ENCODE results near the gene SEC24B.

The SEC24B gene

GRCh38 chr4:109433205-109434006 is at the start of gene SEC24B:
Gene SEC24B, plus strand, starts transcription at chr4:109433815. Its CDS starts 55 bp downstream, at chr4:109433870.
- no peak for TF ChIP-seq EZH2 (IDR thresholded peaks at IDR 0.05; ENCODE audit: borderline replicate concordance, low read depth, low read length, severe bottlenecking)
- peak; percentile 92 for TF ChIP-seq CTCF (IDR thresholded peaks at IDR 0.05; ENCODE audit: borderline replicate concordance, extremely low read depth, low read length, poor library complexity, severe bottlenecking)
- Histone ChIP-seq H3K36me3 (ENCODE audit: insufficient read depth, low read length) (peaks cover 4% of the 10 kb centered on the region; the same call in 1 of the 2 replicates), H3K9me3 (ENCODE audit: insufficient read depth, low read length, severe bottlenecking) (no peaks in the 10 kb centered on the region), H3K9ac (ENCODE audit: low read depth, low read length) (peak within 1 kb of the TSS; percentile 67), H3K4me2 (ENCODE audit: insufficient read depth, low read length) (peak within 1 kb of the TSS; percentile 81), H3K4me3 (ENCODE audit: low read depth in 1 of 2, low read length in 2 of 2) (peak within 1 kb of the TSS; percentile 87 to 94; a peak in 3 of 4 replicates), H3K79me2 (ENCODE audit: insufficient read depth, low read length) (peaks cover 58% of the 10 kb centered on the region), H4K20me1 (ENCODE audit: insufficient read depth, low read length) (peaks cover 35% of the 10 kb centered on the region), H3K27ac (ENCODE audit: low read length) (peak within 1 kb of the TSS; percentile 84), H2AFZ (ENCODE audit: low read depth, low read length) (peak within 1 kb of the TSS; percentile 80), H3K4me1 (ENCODE audit: insufficient read depth, low read length) (peaks cover 40% of the 10 kb centered on the region), H3K27me3 (ENCODE audit: insufficient read depth, low read length, poor library complexity) (no peaks in the 10 kb centered on the region)
- DNase-seq: peak; percentile 89
- ATAC-seq (ENCODE audit: insufficient read depth, low read depth): peak; percentile 89

DNA sequence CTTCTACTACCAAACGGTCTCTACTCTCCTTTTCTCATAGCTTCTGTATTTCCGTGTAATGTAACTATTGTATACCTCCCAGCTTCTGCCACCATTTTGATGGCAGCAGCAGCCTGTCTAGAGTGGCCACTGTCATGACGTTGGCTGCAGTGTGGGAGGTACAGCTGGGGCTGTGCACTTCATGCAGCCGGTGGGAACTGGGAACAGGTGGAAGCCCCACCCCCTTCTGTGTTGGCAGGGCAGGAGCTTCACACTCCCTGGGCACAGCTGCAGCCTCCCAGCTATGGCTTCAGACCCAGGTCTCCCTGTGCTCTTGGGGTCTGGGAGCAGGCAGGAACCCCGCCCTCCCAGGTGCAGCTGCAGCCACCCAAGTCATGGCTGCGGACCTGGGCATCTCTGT is 49.8 kb upstream of the SEC24B start:
- no peak for TF ChIP-seq EZH2 (IDR thresholded peaks at IDR 0.05; ENCODE audit: borderline replicate concordance, low read depth, low read length, severe bottlenecking)
- Histone ChIP-seq H3K9ac (ENCODE audit: low read depth, low read length) (no peak overlapping the region), H3K79me2 (ENCODE audit: insufficient read depth, low read length) (no peaks in the 10 kb centered on the region), H4K20me1 (ENCODE audit: insufficient read depth, low read length) (no peaks in the 10 kb centered on the region), H3K36me3 (ENCODE audit: insufficient read depth, low read length) (no peaks in the 10 kb centered on the region), H3K27ac (ENCODE audit: low read length) (no peak overlapping the region), H3K4me1 (ENCODE audit: insufficient read depth, low read length) (no peaks in the 10 kb centered on the region), H3K9me3 (ENCODE audit: insufficient read depth, low read length, severe bottlenecking) (no peaks in the 10 kb centered on the region), H3K4me3 (ENCODE audit: low read depth in 1 of 2, low read length in 2 of 2) (no peak overlapping the region), H2AFZ (ENCODE audit: low read depth, low read length) (no peak overlapping the region), H3K4me2 (ENCODE audit: insufficient read depth, low read length) (no peak overlapping the region), H3K27me3 (ENCODE audit: insufficient read depth, low read length, poor library complexity) (no peaks in the 10 kb centered on the region)
- no peak for DNase-seq
- no peak for ATAC-seq (ENCODE audit: insufficient read depth, low read depth)

DNA sequence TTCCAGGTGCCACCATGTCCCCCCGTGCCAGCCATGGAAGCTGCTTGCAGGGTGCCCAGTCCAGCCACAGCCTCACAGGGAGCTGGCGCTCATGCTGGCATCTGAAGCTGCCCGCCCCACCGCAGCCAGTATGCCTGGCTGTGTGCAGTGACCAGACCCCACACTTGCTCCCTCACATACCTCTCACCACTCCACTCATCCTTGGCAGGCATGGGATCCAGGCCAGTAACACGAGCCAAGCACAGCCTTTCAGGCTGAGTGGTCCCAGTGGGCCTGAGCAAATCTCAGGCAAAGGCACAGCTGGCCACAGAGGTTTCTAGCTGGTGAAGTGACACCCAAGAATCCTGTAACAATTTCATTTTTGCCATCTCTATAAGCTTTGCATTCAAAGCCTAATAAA is 48.4 kb upstream of the SEC24B start:
- Histone ChIP-seq H2AFZ (ENCODE audit: low read depth, low read length) (no peak overlapping the region), H4K20me1 (ENCODE audit: insufficient read depth, low read length) (no peaks in the 10 kb centered on the region), H3K4me2 (ENCODE audit: insufficient read depth, low read length) (no peak overlapping the region), H3K4me1 (ENCODE audit: insufficient read depth, low read length) (no peaks in the 10 kb centered on the region), H3K36me3 (ENCODE audit: insufficient read depth, low read length) (no peaks in the 10 kb centered on the region), H3K9me3 (ENCODE audit: insufficient read depth, low read length, severe bottlenecking) (no peaks in the 10 kb centered on the region), H3K27me3 (ENCODE audit: insufficient read depth, low read length, poor library complexity) (no peaks in the 10 kb centered on the region), H3K9ac (ENCODE audit: low read depth, low read length) (no peak overlapping the region), H3K79me2 (ENCODE audit: insufficient read depth, low read length) (no peaks in the 10 kb centered on the region), H3K27ac (ENCODE audit: low read length) (no peak overlapping the region), H3K4me3 (ENCODE audit: low read depth in 1 of 2, low read length in 2 of 2) (no peak overlapping the region)
- ATAC-seq (ENCODE audit: insufficient read depth, low read depth) (no peak), DNase-seq (no peak)
- TF ChIP-seq CTCF (IDR thresholded peaks at IDR 0.05; ENCODE audit: borderline replicate concordance, extremely low read depth, low read length, poor library complexity, severe bottlenecking) (no peak), EZH2 (IDR thresholded peaks at IDR 0.05; ENCODE audit: borderline replicate concordance, low read depth, low read length, severe bottlenecking) (no peak)

DNA sequence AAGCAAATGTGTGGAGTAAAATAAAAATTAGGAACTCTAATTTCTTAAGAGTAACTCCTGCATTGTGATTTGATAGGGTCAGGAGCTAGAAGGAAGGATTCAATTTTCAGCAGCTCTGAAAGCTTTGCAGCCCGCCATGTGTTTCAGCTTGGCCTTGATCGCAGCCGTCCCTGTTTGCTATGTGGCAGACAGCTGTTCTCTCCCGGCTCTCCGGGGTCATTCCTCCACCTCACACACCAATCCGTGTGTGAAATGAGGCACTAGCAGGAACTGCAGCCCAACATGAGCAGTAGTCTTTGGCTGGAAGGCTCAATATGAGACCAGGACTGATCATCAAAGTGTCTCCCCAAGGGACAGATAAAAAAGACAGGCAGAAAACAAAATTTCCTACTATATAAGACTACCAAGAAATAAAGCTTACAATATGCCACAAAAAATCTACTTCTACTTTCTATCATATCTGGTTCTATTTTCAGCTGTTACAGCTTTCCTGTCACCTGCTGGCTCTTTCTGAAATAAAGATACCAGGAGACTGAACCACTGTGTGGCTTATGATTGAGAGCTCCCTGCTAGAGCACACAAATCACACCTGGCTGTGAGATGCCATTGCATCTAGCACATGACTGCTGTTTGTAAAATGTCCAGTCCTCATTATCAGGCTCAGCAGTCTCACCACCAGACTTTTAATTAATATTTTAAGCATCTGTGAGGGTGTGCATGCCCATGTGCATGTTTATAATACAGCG is 44.1 kb upstream of the SEC24B start:
- H2AFZ ChIP-seq (ENCODE audit: low read depth, low read length): no peak overlapping the region
- no peaks in the 10 kb centered on the region for H3K4me1 ChIP-seq (ENCODE audit: insufficient read depth, low read length)
- no peaks in the 10 kb centered on the region for H4K20me1 ChIP-seq (ENCODE audit: insufficient read depth, low read length)
- H3K4me2 ChIP-seq (ENCODE audit: insufficient read depth, low read length): no peak overlapping the region
- H3K27me3 ChIP-seq (ENCODE audit: insufficient read depth, low read length, poor library complexity): no peaks in the 10 kb centered on the region
- H3K4me3 ChIP-seq (ENCODE audit: low read depth in 1 of 2, low read length in 2 of 2): no peak overlapping the region
- no peaks in the 10 kb centered on the region for H3K79me2 ChIP-seq (ENCODE audit: insufficient read depth, low read length)
- no peaks in the 10 kb centered on the region for H3K36me3 ChIP-seq (ENCODE audit: insufficient read depth, low read length)
- ATAC-seq (ENCODE audit: insufficient read depth, low read depth) (no peak), DNase-seq (no peak)
- H3K9ac ChIP-seq (ENCODE audit: low read depth, low read length): no peak overlapping the region
- H3K9me3 ChIP-seq (ENCODE audit: insufficient read depth, low read length, severe bottlenecking): no peaks in the 10 kb centered on the region
- no peak overlapping the region for H3K27ac ChIP-seq (ENCODE audit: low read length)
- TF ChIP-seq CTCF (IDR thresholded peaks at IDR 0.05; ENCODE audit: borderline replicate concordance, extremely low read depth, low read length, poor library complexity, severe bottlenecking) (no peak), EZH2 (IDR thresholded peaks at IDR 0.05; ENCODE audit: borderline replicate concordance, low read depth, low read length, severe bottlenecking) (no peak)

Measured in DND-41 (cell line).